Peyer's patch (tissue), 4 donors: ENCODE results near the gene ALDH8A1. TPM values are rescaled to one million over a fixed set of nuclear protein-coding genes. Genes with fewer than 3 reads are reported as not detected.

Source experiments
- DNase-seq, 3 donors: peaks; one replicate each; pipeline ENCODE4 v3.0.0-alpha.2; 2017 to 2019
- H3K27ac ChIP-seq, 4 donors: fragments of 200-600 bp; sonication (generic); one replicate each; pipeline ENCODE4 v1.5.1; 2016 to 2019
- H3K27me3 ChIP-seq, 2 donors: fragments of 200-600 bp; sonication (generic); one replicate each; pipeline ENCODE4 v1.5.1; 2019
- H3K36me3 ChIP-seq, 3 donors: fragments of 200-600 bp; sonication (generic); one replicate each; pipeline ENCODE4 v1.5.1; 2016 to 2019
- H3K4me1 ChIP-seq, 4 donors: fragments of 200-600 bp; sonication (generic); one replicate each; pipeline ENCODE4 v1.5.1; 2016 to 2019
- H3K4me3 ChIP-seq, 4 donors: fragments of 200-600 bp; sonication (generic); 1 replicate in 3 of 4; 2 replicates in 1 of 4; pipeline ENCODE4 v1.5.1; 2016 to 2019; ENCODE audit warnings: mild to moderate bottlenecking in 1 of 4
- H3K9me3 ChIP-seq, 4 donors: fragments of 200-600 bp; sonication (generic); one replicate each; pipeline ENCODE4 v1.5.1; 2016 to 2019; ENCODE audit warnings: mild to moderate bottlenecking in 1 of 4
- POLR2A ChIP-seq, 2 donors: fragments of 450-650 bp; IDR thresholded peaks; one replicate each; pipeline ENCODE4 v1.5.1; 2017; ENCODE audit warnings: antibody characterized with exemption in 2 of 2, mild to moderate bottlenecking in 2 of 2, moderate library complexity in 2 of 2
- total RNA-seq, 4 donors: library from RNA; depleted of rRNA; stranded (reverse); fragments of >200 nt; gene quantifications; one replicate each; pipeline ENCODE4 v1.1.0, GENCODE V29; 2016
- TF ChIP-seq, protein P1 (sequence below), 6 experiments: fragments of 450-650 bp in 4 of 6; fragments of 200-600 bp in 2 of 6; sonication (generic) in 1 of 6; IDR thresholded peaks; one replicate each; pipeline ENCODE4 v1.5.1; 2017 to 2019; ENCODE audit warnings: antibody characterized with exemption in 6 of 6, mild to moderate bottlenecking in 3 of 6, moderate library complexity in 1 of 6

The ALDH8A1 gene
- total RNA-seq, 4 donors from 2014 or later: 0.40 to 0.57 TPM; not detected in 2

DNA sequence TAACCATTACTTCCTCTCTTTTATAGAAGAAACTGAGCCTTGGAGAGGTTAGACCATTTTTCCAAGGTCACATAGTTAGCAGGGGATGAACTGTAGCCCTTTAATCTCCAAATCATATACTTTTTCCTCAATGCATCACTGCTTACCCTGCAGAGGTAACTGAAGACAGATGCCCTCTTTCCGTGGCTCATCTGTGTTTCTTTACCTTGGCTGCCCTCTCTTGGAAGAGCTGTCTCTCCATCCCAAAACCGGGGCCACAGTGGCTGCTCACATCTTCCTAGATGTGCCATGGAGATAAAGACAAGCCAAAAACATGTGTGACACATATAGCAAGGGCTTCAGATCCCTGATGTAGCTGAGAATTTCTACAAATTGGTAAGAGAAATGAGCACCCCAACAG is 581 bp upstream of the ALDH8A1 start:
- Histone ChIP-seq H3K27ac (no peak overlapping the region), H3K36me3 (no peaks in the 10 kb centered on the region), H3K4me1 (no peaks in the 10 kb centered on the region), H3K27me3 (no peaks in the 10 kb centered on the region), H3K9me3 (no peaks in the 10 kb centered on the region), H3K4me3 (no peak overlapping the region)
- no peak for DNase-seq
- no peak for TF ChIP-seq POLR2A (IDR thresholded peaks at IDR 0.05)
- TF ChIP-seq, protein P1, sequence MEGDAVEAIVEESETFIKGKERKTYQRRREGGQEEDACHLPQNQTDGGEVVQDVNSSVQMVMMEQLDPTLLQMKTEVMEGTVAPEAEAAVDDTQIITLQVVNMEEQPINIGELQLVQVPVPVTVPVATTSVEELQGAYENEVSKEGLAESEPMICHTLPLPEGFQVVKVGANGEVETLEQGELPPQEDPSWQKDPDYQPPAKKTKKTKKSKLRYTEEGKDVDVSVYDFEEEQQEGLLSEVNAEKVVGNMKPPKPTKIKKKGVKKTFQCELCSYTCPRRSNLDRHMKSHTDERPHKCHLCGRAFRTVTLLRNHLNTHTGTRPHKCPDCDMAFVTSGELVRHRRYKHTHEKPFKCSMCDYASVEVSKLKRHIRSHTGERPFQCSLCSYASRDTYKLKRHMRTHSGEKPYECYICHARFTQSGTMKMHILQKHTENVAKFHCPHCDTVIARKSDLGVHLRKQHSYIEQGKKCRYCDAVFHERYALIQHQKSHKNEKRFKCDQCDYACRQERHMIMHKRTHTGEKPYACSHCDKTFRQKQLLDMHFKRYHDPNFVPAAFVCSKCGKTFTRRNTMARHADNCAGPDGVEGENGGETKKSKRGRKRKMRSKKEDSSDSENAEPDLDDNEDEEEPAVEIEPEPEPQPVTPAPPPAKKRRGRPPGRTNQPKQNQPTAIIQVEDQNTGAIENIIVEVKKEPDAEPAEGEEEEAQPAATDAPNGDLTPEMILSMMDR (IDR thresholded peaks at IDR 0.05): no peak

DNA sequence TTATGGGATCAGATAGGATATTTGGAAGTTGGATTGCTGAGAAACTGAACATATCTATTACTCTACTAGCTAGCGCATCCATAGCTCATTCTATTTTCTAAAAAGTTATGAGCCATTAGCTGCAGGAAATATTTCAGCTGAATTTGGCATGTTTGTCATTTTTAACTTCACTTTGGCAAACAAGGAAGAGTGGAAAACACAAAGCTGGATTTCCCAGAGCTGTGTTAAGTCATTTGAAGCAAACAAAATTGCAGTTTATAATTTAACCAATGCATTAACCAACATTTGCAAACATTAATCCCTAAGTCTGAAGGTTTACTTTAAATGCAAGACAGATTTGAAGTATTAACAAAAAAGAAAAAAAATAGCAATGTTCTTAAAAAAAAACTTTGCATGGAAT is 1.2 kb downstream of the ALDH8A1 start:
- no peak overlapping the region for H3K4me3 ChIP-seq
- TF ChIP-seq, protein P1 (IDR thresholded peaks at IDR 0.05): no peak
- TF ChIP-seq POLR2A (IDR thresholded peaks at IDR 0.05): no peak
- H3K9me3 ChIP-seq: no peaks in the 10 kb centered on the region
- no peaks in the 10 kb centered on the region for H3K4me1 ChIP-seq
- no peak overlapping the region for H3K27ac ChIP-seq
- H3K27me3 ChIP-seq: no peaks in the 10 kb centered on the region
- no peak for DNase-seq
- H3K36me3 ChIP-seq: no peaks in the 10 kb centered on the region

DNA sequence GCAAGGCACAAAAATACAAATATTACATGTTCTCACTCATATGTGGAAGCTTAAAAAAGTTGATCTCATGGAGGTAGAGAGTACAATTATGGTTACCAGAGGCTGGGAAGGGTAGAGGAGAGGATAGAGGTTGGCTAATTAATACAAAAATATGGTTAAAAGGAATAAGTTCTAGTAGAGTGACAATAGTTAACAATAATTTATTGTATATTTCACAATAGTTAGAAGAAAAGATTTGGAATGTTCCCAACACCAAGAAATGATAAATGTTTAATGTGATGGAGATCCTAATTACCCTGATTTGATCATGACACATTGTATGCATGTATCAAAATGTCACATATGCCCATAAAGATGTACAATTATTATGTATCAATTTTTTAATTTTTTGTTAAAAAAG is 1.8 kb downstream of the ALDH8A1 start:
- Histone ChIP-seq H3K27me3 (no peaks in the 10 kb centered on the region), H3K27ac (no peak overlapping the region), H3K36me3 (no peaks in the 10 kb centered on the region), H3K4me3 (no peak overlapping the region), H3K4me1 (no peaks in the 10 kb centered on the region), H3K9me3 (no peaks in the 10 kb centered on the region)
- TF ChIP-seq POLR2A (IDR thresholded peaks at IDR 0.05): no peak
- TF ChIP-seq, protein P1 (IDR thresholded peaks at IDR 0.05): no peak
- DNase-seq: no peak

DNA sequence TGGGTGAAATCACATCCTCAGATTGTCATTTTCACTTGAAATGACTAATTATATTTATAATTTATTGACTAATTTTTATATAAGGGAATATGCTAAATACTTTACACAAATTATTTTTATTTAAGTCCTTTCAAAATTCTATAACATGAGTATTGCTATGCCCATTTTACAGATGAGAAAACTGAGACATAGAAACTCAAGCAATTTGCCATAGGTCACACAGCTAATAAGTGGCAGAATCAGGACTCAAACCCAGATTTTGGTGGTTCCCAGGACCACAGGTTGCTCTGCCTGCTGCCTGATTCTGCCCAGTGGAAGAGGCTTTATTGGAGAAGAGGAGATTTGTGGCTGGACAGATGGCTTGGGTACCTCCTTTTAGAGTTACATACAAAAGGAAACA is 4.9 kb downstream of the ALDH8A1 start:
- Histone ChIP-seq H3K27me3 (no peaks in the 10 kb centered on the region), H3K36me3 (no peaks in the 10 kb centered on the region), H3K4me3 (no peak overlapping the region), H3K4me1 (no peaks in the 10 kb centered on the region), H3K27ac (no peak overlapping the region), H3K9me3 (no peaks in the 10 kb centered on the region)
- no peak for DNase-seq
- TF ChIP-seq, protein P1 (IDR thresholded peaks at IDR 0.05): no peak
- no peak for TF ChIP-seq POLR2A (IDR thresholded peaks at IDR 0.05)

DNA sequence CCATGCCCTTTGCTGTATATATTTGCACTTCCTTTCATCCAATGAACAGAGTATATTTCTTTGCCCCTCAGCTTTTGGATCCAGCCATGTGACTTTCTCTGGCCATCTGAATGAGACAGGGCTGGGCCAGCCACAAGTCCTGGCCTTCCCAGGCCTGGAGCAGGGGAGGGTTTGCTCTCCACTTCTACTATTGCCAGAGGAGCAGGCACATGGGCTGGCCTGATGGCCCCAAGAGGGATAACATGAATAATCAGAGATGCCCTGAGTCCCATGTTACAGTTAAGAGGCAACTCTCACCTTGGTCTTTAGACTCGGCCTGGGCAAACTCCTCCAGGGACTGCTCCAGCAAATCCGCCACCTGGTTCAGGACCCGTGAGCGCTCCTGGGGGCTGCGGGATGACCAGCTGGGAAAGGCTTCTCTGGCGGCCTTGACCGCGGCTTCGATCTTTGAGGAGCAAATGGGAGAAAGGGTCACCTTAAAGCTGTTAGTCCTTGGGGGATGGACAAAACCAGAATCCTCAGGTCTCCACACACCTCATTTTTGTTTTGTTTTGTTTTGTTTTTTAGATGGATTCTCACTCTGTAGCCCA is 6.3 kb downstream of the ALDH8A1 start:
- Histone ChIP-seq H3K36me3 (no peaks in the 10 kb centered on the region), H3K9me3 (no peaks in the 10 kb centered on the region), H3K27me3 (no peaks in the 10 kb centered on the region), H3K4me1 (no peaks in the 10 kb centered on the region), H3K4me3 (no peak overlapping the region), H3K27ac (no peak overlapping the region)
- DNase-seq: no peak
- TF ChIP-seq POLR2A (IDR thresholded peaks at IDR 0.05): no peak
- TF ChIP-seq, protein P1 (IDR thresholded peaks at IDR 0.05): no peak

DNA sequence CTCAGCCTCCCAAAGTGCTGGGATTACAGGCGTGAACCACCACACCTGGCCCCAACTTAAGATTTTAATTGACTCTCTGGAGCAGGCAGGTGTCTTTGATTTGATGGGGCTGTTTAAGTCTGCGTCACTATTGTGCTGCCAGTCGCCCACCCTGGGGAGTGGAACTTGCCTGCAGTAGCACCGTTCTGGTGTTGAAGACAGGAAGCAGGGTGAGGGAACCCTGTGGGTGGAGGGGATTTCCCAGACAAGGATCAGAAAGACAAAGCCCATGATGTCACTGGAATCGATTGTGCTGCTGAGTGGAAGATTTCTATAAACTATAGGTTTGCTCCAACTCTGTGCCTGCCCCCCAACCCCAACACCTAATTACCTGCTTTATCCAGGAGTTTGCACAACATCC is 11.0 kb downstream of the ALDH8A1 start:
- Histone ChIP-seq H3K27me3 (no peaks in the 10 kb centered on the region), H3K36me3 (no peaks in the 10 kb centered on the region), H3K9me3 (no peaks in the 10 kb centered on the region), H3K27ac (no peak overlapping the region), H3K4me1 (no peaks in the 10 kb centered on the region), H3K4me3 (no peak overlapping the region)
- no peak for TF ChIP-seq POLR2A (IDR thresholded peaks at IDR 0.05)
- TF ChIP-seq, protein P1 (IDR thresholded peaks at IDR 0.05): no peak
- DNase-seq: no peak
